Measurements from ENCODE around the gene MVD. TPM values are rescaled to one million over a fixed set of nuclear protein-coding genes. Genes with fewer than 3 reads are reported as not detected.
A peak's percentile ranks its signal among the peaks of the same experiment; 100 is the strongest.
"Not testable (repeated sequence)": the region's sequence is repeated elsewhere in the genome, so short reads cannot be mapped to it uniquely, and the experiment has no call there.

The MVD gene
- total RNA-seq, 1 donor from 2014 or later: 71.8 TPM

DNA sequence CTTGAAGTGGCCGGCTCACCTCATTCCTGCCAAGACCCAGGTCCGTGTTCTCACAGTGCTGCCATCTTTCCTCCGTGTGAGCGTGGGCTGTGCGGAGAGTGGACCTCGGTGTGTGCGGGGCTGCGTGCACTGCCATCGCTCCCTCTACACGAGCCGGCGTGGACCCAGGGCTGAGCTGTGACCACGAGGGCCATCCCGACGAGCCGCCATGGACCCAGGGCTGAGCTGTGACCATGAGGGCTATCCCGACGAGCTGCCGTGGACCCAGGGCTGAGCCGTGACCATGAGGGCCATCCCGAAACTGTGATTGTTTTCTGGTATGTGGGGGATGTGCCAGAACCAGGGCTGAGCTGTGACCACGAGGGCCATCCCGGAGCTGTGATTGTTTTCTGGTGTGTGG, 8.9 kb upstream of the MVD start:
- Histone ChIP-seq H3K4me3 (no peak overlapping the region), H3K4me1 (no peaks in the 10 kb centered on the region), H3K36me3 (peaks cover 4% of the 10 kb centered on the region), H3K9me3 (no peaks in the 10 kb centered on the region), H3K27me3 (ENCODE audit: low read depth) (no peaks in the 10 kb centered on the region), H3K27ac (no peak overlapping the region)
- TF ChIP-seq, protein P1, sequence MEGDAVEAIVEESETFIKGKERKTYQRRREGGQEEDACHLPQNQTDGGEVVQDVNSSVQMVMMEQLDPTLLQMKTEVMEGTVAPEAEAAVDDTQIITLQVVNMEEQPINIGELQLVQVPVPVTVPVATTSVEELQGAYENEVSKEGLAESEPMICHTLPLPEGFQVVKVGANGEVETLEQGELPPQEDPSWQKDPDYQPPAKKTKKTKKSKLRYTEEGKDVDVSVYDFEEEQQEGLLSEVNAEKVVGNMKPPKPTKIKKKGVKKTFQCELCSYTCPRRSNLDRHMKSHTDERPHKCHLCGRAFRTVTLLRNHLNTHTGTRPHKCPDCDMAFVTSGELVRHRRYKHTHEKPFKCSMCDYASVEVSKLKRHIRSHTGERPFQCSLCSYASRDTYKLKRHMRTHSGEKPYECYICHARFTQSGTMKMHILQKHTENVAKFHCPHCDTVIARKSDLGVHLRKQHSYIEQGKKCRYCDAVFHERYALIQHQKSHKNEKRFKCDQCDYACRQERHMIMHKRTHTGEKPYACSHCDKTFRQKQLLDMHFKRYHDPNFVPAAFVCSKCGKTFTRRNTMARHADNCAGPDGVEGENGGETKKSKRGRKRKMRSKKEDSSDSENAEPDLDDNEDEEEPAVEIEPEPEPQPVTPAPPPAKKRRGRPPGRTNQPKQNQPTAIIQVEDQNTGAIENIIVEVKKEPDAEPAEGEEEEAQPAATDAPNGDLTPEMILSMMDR (IDR thresholded peaks at IDR 0.05): no peak
- ATAC-seq: peak in 1 of 2 donors; percentile 33
- no peak for DNase-seq
- intact Hi-C loops (cut with DNase I): no loop called here

DNA sequence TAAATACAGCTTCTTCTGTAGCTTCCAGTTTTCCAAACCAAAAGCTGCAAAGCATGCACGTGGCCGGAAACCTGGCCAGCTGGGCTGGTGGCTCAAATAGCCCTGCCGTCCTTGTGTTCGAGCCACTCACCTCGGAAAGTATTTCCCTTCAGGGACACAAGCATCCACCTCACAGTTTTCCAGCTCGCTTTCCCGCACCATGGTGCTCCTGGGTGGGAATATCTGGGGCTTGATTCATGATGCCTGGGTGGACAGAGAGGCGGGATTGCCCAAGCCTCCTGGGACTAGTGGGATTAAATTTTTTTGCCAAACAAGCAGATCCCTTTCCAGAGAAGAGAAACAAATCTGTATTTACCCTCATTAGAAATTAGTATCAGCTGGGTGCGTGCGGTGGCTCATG, 7.1 kb upstream of the MVD start:
- H3K36me3 ChIP-seq: no peaks in the 10 kb centered on the region

DNA sequence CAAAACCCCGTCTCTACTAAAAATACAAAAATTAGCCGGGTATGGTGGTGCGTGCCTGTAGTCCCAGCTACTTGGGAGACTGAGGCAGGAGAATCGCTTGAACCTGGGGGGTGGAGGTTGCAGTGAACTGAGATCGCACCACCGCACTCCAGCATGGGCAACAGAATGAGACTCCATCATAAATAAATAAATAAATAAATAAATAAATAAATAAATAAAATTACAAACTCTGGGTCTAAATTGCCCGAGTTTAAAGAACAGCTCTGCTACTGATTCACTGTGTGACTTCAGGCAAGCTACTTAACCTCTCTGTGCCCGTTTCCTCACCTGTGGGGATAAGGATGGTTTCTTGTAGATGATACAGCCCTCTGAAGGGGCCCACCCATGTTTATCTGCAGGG, 6.6 kb upstream of the MVD start:
- ATAC-seq; H3K27me3 ChIP-seq (ENCODE audit: low read depth); intact Hi-C loops (cut with DNase I); DNase-seq; H3K36me3 ChIP-seq; H3K9me3 ChIP-seq; H3K27ac ChIP-seq; H3K4me3 ChIP-seq; H3K4me1 ChIP-seq: not testable (repeated sequence)

More for the DNA sequence above, 7.1 kb upstream of the MVD start:
- TF ChIP-seq, protein P1 (IDR thresholded peaks at IDR 0.05): no peak
- Histone ChIP-seq H3K4me3 (no peak overlapping the region), H3K9me3 (no peaks in the 10 kb centered on the region), H3K27me3 (ENCODE audit: low read depth) (no peaks in the 10 kb centered on the region), H3K4me1 (no peaks in the 10 kb centered on the region), H3K27ac (no peak overlapping the region)
- intact Hi-C loops (cut with DNase I): no loop called here
- DNase-seq (no peak), ATAC-seq (no peak)

DNA sequence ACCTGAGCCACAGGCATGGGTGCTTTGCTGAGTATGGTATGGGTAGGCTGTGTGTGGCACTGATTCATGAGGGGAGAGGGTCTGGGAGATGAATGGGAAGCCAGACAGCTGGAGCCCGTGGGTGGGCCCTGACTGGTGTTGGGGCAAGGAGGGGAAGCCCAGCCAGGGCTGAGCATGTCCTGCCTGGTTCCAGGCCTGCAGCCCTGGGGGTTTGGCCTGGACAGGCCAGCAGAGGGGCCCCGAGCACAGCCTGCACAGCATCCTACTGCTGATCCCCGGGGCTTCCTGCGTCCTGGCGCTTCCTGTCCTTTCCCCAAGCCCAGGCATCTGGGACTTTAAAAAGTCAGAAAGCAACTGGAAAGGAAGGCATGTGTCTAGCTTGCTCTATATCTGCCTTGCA, 4.6 kb upstream of the MVD start:
- no peak for DNase-seq
- intact Hi-C loops (cut with DNase I): no loop called here
- ATAC-seq: no peak
- H3K9me3 ChIP-seq: no peaks in the 10 kb centered on the region
- H3K27me3 ChIP-seq (ENCODE audit: low read depth): no peaks in the 10 kb centered on the region
- H3K36me3 ChIP-seq: no peaks in the 10 kb centered on the region
- peaks cover 10% of the 10 kb centered on the region for H3K4me1 ChIP-seq
- no peak overlapping the region for H3K4me3 ChIP-seq
- TF ChIP-seq, protein P1 (IDR thresholded peaks at IDR 0.05): no peak
- no peak overlapping the region for H3K27ac ChIP-seq

DNA sequence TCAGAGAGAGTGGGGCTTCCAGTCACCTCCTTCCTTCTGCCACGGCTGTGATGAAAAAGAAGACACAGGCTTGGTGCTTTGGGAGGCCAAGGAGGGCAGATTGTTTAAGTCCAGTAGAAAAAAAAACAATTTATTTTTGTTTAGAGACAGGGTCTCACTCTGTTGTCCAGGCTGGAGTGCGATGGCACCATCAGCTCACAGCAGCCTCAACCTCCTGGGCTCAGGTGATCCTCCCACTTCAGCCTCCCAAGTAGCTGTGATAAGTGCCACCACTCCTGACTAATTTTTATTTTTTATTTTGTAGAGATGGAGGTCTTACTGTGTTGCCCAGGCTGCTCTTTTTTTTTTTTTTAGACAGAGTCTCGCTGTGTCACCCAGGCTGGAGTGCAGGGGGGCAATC, 2.7 kb upstream of the MVD start:
- intact Hi-C loops (cut with DNase I): no loop called here
- H3K27me3 ChIP-seq (ENCODE audit: low read depth): no peaks in the 10 kb centered on the region
- no peak overlapping the region for H3K27ac ChIP-seq
- TF ChIP-seq, protein P1 (IDR thresholded peaks at IDR 0.05): no peak
- peaks cover 26% of the 10 kb centered on the region for H3K4me1 ChIP-seq
- no peak overlapping the region for H3K4me3 ChIP-seq
- no peaks in the 10 kb centered on the region for H3K36me3 ChIP-seq
- DNase-seq (no peak), ATAC-seq (no peak)
- H3K9me3 ChIP-seq: no peaks in the 10 kb centered on the region

DNA sequence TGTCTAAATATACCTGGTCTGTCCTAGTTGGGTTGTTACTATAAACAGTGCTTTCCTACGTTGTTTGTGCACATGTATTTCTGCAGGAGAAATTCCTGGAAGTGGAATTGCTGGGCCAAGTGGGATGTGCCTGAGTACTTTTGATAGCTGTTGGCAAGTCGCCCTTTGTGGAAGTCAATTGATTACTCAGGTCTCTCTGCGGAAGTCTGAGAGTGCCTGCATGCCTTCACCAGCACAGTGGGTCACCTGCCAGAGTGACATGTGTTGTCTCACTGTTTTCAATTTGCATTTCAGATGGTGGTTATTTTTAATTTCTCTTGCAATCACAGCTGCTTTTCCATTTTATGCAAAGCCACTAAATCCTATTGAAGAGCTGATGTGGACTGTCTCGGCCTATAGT, 2.3 kb upstream of the MVD start:
- no peak for DNase-seq
- Histone ChIP-seq H3K36me3 (no peaks in the 10 kb centered on the region), H3K4me1 (peaks cover 26% of the 10 kb centered on the region), H3K27me3 (ENCODE audit: low read depth) (no peaks in the 10 kb centered on the region), H3K9me3 (no peaks in the 10 kb centered on the region), H3K27ac (no peak overlapping the region), H3K4me3 (no peak overlapping the region)
- intact Hi-C loops (cut with DNase I): no loop called here
- ATAC-seq: no peak
- TF ChIP-seq, protein P1 (IDR thresholded peaks at IDR 0.05): no peak

Measured in lower lobe of right lung (tissue), 2 donors.